ENCODE results near the gene ABCF3.
A peak's percentile ranks its signal among the peaks of the same experiment; 100 is the strongest.

ABCF3 gene

GRCh38 chr3:184175506-184175905 is 10.5 kb upstream of the ABCF3 start:
- Histone ChIP-seq H3K27ac (peak overlapping the region; percentile 93), H3K4me2 (peak overlapping the region; percentile 97), H3K9ac (peak overlapping the region; percentile 95), H3K4me3 (peak overlapping the region; percentile 99), H3K36me3 (peaks cover 65% of the 10 kb centered on the region), H3K4me1 (peaks cover 34% of the 10 kb centered on the region), H3K27me3 (no peaks in the 10 kb centered on the region), H4K20me1 (peaks cover 33% of the 10 kb centered on the region), H3K9me3 (no peaks in the 10 kb centered on the region)
- TF ChIP-seq Cebpa-rat (IDR thresholded peaks at IDR 0.05) = no peak

GRCh38 chr3:184175981-184176376 is 10.0 kb upstream of the ABCF3 start:
- Histone ChIP-seq H3K36me3 (peaks cover 65% of the 10 kb centered on the region), H3K4me3 (peak overlapping the region; percentile 99), H3K27me3 (no peaks in the 10 kb centered on the region), H4K20me1 (peaks cover 33% of the 10 kb centered on the region), H3K9ac (peak overlapping the region; percentile 95), H3K4me1 (peaks cover 34% of the 10 kb centered on the region), H3K4me2 (peak overlapping the region; percentile 97), H3K27ac (0 out of 2 replicates have a peak overlapping the region, but pooled peaks have one; percentile 27), H3K9me3 (no peaks in the 10 kb centered on the region)
- no peak for TF ChIP-seq Cebpa-rat (IDR thresholded peaks at IDR 0.05)

GRCh38 chr3:184176377-184177330 is 9.3 kb upstream of the ABCF3 start:
- TF ChIP-seq Cebpa-rat (IDR thresholded peaks at IDR 0.05) = no peak
- H3K27ac ChIP-seq = peak overlapping the region; percentile 49; the same call in 1 of the 2 replicates
- H3K36me3 ChIP-seq = peaks cover 65% of the 10 kb centered on the region

GRCh38 chr3:184177331-184177731 is 8.7 kb upstream of the ABCF3 start:
- H3K27ac ChIP-seq = peak overlapping the region; percentile 49; the same call in 1 of the 2 replicates
- H4K20me1 ChIP-seq = peaks cover 33% of the 10 kb centered on the region
- H3K9ac ChIP-seq = peak overlapping the region; percentile 45
- no peaks in the 10 kb centered on the region for H3K27me3 ChIP-seq
- peaks cover 65% of the 10 kb centered on the region for H3K36me3 ChIP-seq
- H3K4me1 ChIP-seq = peaks cover 34% of the 10 kb centered on the region
- no peaks in the 10 kb centered on the region for H3K9me3 ChIP-seq
- no peak for TF ChIP-seq Cebpa-rat (IDR thresholded peaks at IDR 0.05)
- no peak overlapping the region for H3K4me3 ChIP-seq
- H3K4me2 ChIP-seq = peak overlapping the region; percentile 97

More at GRCh38 chr3:184176377-184177330, 9.3 kb upstream of the ABCF3 start:
- Histone ChIP-seq H3K4me1 (peaks cover 34% of the 10 kb centered on the region), H3K4me3 (peak overlapping the region; percentile 99), H3K9ac (peak overlapping the region; percentile 95), H4K20me1 (peaks cover 33% of the 10 kb centered on the region), H3K27me3 (no peaks in the 10 kb centered on the region), H3K9me3 (no peaks in the 10 kb centered on the region), H3K4me2 (peak overlapping the region; percentile 97)

- H3K36me3 ChIP-seq = peaks cover 65% of the 10 kb centered on the region
- peaks cover 33% of the 10 kb centered on the region for H4K20me1 ChIP-seq
- H3K4me2 ChIP-seq = peak overlapping the region; percentile 97
- H3K27me3 ChIP-seq = no peaks in the 10 kb centered on the region
- peaks cover 34% of the 10 kb centered on the region for H3K4me1 ChIP-seq
- TF ChIP-seq Cebpa-rat (IDR thresholded peaks at IDR 0.05) = no peak
- no peak overlapping the region for H3K27ac ChIP-seq
- peak overlapping the region; percentile 45; the same call in 1 of the 2 replicates for H3K9ac ChIP-seq
- no peaks in the 10 kb centered on the region for H3K9me3 ChIP-seq
- no peak overlapping the region for H3K4me3 ChIP-seq
Measured at GRCh38 chr3:184177767-184178306, 8.2 kb upstream of the ABCF3 start.

- Histone ChIP-seq H3K9ac (no peak overlapping the region), H3K4me3 (no peak overlapping the region), H3K27me3 (no peaks in the 10 kb centered on the region), H3K4me2 (no peak overlapping the region), H3K27ac (no peak overlapping the region), H3K36me3 (peaks cover 70% of the 10 kb centered on the region), H3K9me3 (no peaks in the 10 kb centered on the region), H3K4me1 (peaks cover 34% of the 10 kb centered on the region), H4K20me1 (peaks cover 33% of the 10 kb centered on the region)
- TF ChIP-seq Cebpa-rat (IDR thresholded peaks at IDR 0.05) = no peak
Measured at GRCh38 chr3:184178521-184179138, 7.4 kb upstream of the ABCF3 start.

GRCh38 chr3:184180165-184180564 is 5.8 kb upstream of the ABCF3 start:
- Histone ChIP-seq H4K20me1 (peaks cover 33% of the 10 kb centered on the region), H3K4me1 (peaks cover 30% of the 10 kb centered on the region), H3K4me2 (no peak overlapping the region), H3K4me3 (no peak overlapping the region), H3K9ac (0 out of 2 replicates have a peak overlapping the region, but pooled peaks have one; percentile 27), H3K27me3 (no peaks in the 10 kb centered on the region), H3K9me3 (no peaks in the 10 kb centered on the region), H3K27ac (no peak overlapping the region), H3K36me3 (peaks cover 82% of the 10 kb centered on the region)
- TF ChIP-seq Cebpa-rat (IDR thresholded peaks at IDR 0.05) = no peak

- peaks cover 22% of the 10 kb centered on the region for H3K4me1 ChIP-seq
- no peak for TF ChIP-seq Cebpa-rat (IDR thresholded peaks at IDR 0.05)
- no peak overlapping the region for H3K4me2 ChIP-seq
- peaks cover 32% of the 10 kb centered on the region for H4K20me1 ChIP-seq
- H3K9ac ChIP-seq = no peak overlapping the region
- no peaks in the 10 kb centered on the region for H3K9me3 ChIP-seq
- no peak overlapping the region for H3K27ac ChIP-seq
- no peak overlapping the region for H3K4me3 ChIP-seq
- peaks cover 82% of the 10 kb centered on the region for H3K36me3 ChIP-seq
- H3K27me3 ChIP-seq = no peaks in the 10 kb centered on the region
Measured at GRCh38 chr3:184181596-184181995, 4.4 kb upstream of the ABCF3 start.

- Histone ChIP-seq H3K4me1 (peaks cover 25% of the 10 kb centered on the region), H3K36me3 (peaks cover 76% of the 10 kb centered on the region), H3K9ac (no peak overlapping the region), H3K27me3 (no peaks in the 10 kb centered on the region), H3K9me3 (no peaks in the 10 kb centered on the region), H4K20me1 (peaks cover 33% of the 10 kb centered on the region), H3K4me3 (no peak overlapping the region), H3K27ac (no peak overlapping the region), H3K4me2 (no peak overlapping the region)
- no peak for TF ChIP-seq Cebpa-rat (IDR thresholded peaks at IDR 0.05)
Measured at GRCh38 chr3:184183679-184184078, 2.3 kb upstream of the ABCF3 start.

Measured in BLaER1 (cell line).